ENCODE data around the gene NTRK3.
A peak's percentile ranks its signal among the peaks of the same experiment; 100 is the strongest.

NTRK3 gene

GRCh38 chr15:88142121-88142520 is 114.4 kb downstream of the NTRK3 start:
- POLR2A ChIA-PET (ENCODE audit: low non-redundant PET), result no interaction called here
- TF ChIP-seq CTCF (conservative IDR thresholded peaks at IDR 0.05; ENCODE audit: low read depth), result no peak
- H3K27ac ChIP-seq, result no peak overlapping the region
- CTCF ChIA-PET, result no interaction called here
- DNase-seq (ENCODE audit: low spot score), result no peak

- H3K27ac ChIP-seq, result no peak overlapping the region
- TF ChIP-seq CTCF (conservative IDR thresholded peaks at IDR 0.05; ENCODE audit: low read depth), result no peak
- ChIA-PET POLR2A (ENCODE audit: low non-redundant PET) (no interaction called here), CTCF (no interaction called here)
- no peak for DNase-seq (ENCODE audit: low spot score)
Measured at GRCh38 chr15:88141269-88141889, 115.2 kb downstream of the NTRK3 start.

- ChIA-PET POLR2A (ENCODE audit: low non-redundant PET) (no interaction called here), CTCF (no interaction called here)
- no peak for TF ChIP-seq CTCF (conservative IDR thresholded peaks at IDR 0.05; ENCODE audit: low read depth)
- no peak overlapping the region for H3K27ac ChIP-seq
- DNase-seq (ENCODE audit: low spot score), result no peak
Measured at GRCh38 chr15:88140398-88140797, 116.1 kb downstream of the NTRK3 start.

GRCh38 chr15:88139936-88140335 is 116.6 kb downstream of the NTRK3 start:
- H3K27ac ChIP-seq, result no peak overlapping the region
- ChIA-PET CTCF (no interaction called here), POLR2A (ENCODE audit: low non-redundant PET) (no interaction called here)
- no peak for TF ChIP-seq CTCF (conservative IDR thresholded peaks at IDR 0.05; ENCODE audit: low read depth)
- DNase-seq (ENCODE audit: low spot score), result no peak

- DNase-seq (ENCODE audit: low spot score), result no peak
- no peak overlapping the region for H3K27ac ChIP-seq
- POLR2A ChIA-PET (ENCODE audit: low non-redundant PET), result no interaction called here
- CTCF ChIA-PET, result no interaction called here
- no peak for TF ChIP-seq CTCF (conservative IDR thresholded peaks at IDR 0.05; ENCODE audit: low read depth)
Measured at GRCh38 chr15:88133795-88134194, 122.7 kb downstream of the NTRK3 start.

- CTCF ChIA-PET, result no interaction called here
- DNase-seq (ENCODE audit: low spot score), result no peak
- POLR2A ChIA-PET (ENCODE audit: low non-redundant PET), result no interaction called here
- no peak overlapping the region for H3K27ac ChIP-seq
- no peak for TF ChIP-seq CTCF (conservative IDR thresholded peaks at IDR 0.05; ENCODE audit: low read depth)
Measured at GRCh38 chr15:88132499-88132898, 124.0 kb downstream of the NTRK3 start.

- CTCF ChIA-PET, result no interaction called here
- no peak overlapping the region for H3K27ac ChIP-seq
- TF ChIP-seq CTCF (conservative IDR thresholded peaks at IDR 0.05; ENCODE audit: low read depth), result no peak
- POLR2A ChIA-PET (ENCODE audit: low non-redundant PET), result no interaction called here
- peak; percentile 11 for DNase-seq (ENCODE audit: low spot score)
Measured at GRCh38 chr15:88131937-88132336, 124.6 kb downstream of the NTRK3 start.
